GM18951 (cell line): ENCODE results near the gene MYO1B.

Experiments used
- POLR2A ChIP-seq: IDR thresholded peaks from 4 replicates; pipeline ENCODE4 v1.6.1; 2011; ENCODE audit warnings: mild to moderate bottlenecking; ENCODE audit not compliant: insufficient read length, insufficient read depth; ENCODE audit errors: extremely low read depth
- in situ Hi-C: fragments of 300-500 bp; cut with MboI; formaldehyde crosslinking; loops from one replicate; pipeline ENCODE4 v1.12.0; 2022; ENCODE audit warnings: low sequenced_read_pairs, mixed read lengths, inconsistent platforms; ENCODE audit not compliant: unreplicated experiment

Gene MYO1B

GRCh38 chr2:191215666-191216065 lies 29.5 kb upstream of the MYO1B start:
- in situ Hi-C loops, result no loop called here

DNA sequence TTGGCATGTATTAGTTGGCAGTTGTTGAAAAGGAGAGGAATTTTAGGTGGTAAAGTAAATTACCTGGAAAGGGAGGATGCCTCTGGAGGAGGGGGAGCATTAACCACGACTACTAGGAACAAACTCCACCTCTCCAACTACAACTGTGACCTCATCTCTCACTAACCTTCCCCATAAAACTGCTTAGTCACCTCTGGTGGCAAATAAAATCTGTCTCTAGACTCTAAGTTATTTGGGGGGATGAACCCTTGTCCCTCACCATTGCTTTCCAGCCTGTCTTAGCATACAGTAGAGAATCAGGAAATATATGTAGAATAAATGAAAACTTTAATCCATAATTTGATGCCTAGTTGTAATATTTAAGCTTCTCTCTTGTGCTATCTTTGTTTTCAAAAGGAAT lies 27.6 kb upstream of the MYO1B start:
- in situ Hi-C loops, result no loop called here
- TF ChIP-seq POLR2A, result no peak

More at GRCh38 chr2:191215666-191216065, 29.5 kb upstream of the MYO1B start:
- no peak for TF ChIP-seq POLR2A

DNA sequence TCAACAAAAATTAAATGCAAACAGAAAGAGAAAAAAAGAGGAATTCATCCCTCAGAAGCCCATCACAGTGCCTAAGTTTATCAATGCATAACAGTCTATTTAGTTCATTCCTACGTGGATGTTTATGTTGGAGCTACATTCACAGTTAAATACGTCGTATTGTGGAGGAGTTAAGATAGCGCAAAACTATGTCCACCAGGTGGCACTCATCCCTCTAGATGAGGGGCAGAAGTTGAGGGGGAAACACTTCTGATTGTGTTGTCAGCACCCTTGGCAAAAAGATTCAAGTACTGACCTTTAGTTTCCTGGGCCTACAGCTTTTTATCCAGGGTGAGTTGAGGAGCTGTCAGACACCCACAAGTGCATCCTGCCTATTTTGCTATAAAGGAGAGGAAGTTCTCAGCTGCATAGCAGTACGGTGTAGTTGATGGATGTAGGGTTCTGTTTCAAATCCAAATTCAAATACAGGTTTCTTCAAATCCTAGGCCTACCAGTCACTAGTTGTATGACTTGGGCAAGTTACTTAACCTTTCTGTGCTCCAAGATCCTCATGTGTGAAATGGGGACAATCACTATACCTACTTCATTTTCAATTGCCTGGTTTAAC lies 26.8 kb upstream of the MYO1B start:
- in situ Hi-C loops, result no loop called here
- no peak for TF ChIP-seq POLR2A

GRCh38 chr2:191220671-191221070 lies 24.5 kb upstream of the MYO1B start:
- in situ Hi-C loops, result no loop called here
- TF ChIP-seq POLR2A, result no peak

DNA sequence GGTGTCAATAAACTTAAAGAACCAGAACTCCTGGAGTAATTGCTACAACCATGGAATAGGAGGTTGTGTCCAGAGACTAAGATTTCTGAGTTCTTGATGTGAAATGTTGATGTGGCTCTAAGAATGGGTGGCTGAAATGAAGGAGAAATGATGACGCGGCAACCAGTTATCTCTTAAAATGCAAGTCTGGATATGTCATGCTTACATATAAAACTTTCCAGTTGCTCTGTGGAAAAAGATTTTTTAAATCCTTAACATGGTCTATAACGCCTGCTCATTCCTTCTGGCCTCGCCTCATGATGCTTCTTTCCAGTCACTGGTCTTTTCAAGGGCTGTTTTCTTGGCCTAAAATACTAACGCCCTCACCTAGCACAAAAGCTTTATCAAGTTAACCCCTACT lies 23.5 kb upstream of the MYO1B start:
- in situ Hi-C loops, result no loop called here
- TF ChIP-seq POLR2A, result no peak

GRCh38 chr2:191222507-191222906 lies 22.7 kb upstream of the MYO1B start:
- no peak for TF ChIP-seq POLR2A
- in situ Hi-C loops, result no loop called here

DNA sequence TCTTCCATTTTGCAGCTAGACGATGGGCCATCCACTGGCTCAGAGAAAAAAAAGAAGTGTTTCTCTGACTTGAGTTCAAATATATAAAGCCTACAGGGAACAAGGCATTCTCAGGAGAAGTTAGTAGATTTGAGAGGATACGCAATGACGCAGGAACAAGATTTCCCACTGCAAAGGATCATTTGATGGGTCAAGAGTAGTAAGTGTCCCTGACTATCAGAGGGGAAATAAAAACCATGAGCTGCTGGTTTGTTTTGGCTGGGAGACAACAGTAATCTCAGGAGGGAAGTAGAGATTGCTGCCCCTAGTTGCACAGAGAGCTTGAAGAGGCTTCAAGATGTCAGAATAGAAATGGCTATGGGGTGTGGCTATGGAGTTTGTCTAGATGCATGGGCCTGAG lies 22.3 kb upstream of the MYO1B start:
- no peak for TF ChIP-seq POLR2A
- in situ Hi-C loops, result no loop called here

GRCh38 chr2:191225126-191225525 lies 20.1 kb upstream of the MYO1B start:
- no peak for TF ChIP-seq POLR2A
- in situ Hi-C loops, result no loop called here

DNA sequence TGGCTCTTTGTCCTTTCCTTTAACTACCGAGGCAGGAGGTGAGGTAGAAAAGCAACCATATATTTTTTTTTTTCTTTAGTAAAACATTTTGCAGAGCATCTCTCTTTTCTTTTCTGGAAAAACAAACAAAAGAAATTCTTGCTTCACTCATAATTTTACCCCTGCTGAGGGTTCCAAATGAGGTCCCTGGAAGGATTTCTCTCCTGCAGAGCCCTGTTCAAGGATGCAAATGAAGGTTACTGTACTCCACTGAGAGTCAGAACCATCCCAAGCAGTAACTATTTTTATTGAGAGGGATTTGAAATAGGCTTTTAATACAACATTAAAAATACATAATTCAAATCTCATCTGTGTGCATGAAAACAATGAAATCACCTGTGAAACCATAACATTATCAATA lies 19.5 kb upstream of the MYO1B start:
- TF ChIP-seq POLR2A, result no peak
- in situ Hi-C loops, result no loop called here

GRCh38 chr2:191226196-191226595 lies 19.0 kb upstream of the MYO1B start:
- TF ChIP-seq POLR2A, result no peak
- in situ Hi-C loops, result no loop called here

DNA sequence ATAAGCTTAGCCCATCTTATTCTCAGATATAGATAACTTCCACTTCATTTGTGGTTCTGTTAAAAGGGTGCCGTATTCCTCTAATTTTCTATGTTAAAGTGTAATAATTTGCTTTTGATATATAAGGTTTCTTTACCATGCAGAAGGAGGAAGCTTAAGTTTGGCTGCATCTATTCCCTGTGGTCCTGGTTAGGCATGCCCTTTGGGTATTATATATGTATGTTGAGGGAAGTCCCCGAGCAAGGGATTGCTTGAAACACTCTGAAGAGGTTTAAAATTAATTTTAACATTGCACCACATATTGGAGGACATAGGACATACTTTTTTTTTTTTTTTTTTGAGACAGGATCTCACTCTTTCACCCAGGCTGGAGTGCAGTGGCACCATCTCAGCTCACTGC lies 16.9 kb upstream of the MYO1B start:
- in situ Hi-C loops, result no loop called here

DNA sequence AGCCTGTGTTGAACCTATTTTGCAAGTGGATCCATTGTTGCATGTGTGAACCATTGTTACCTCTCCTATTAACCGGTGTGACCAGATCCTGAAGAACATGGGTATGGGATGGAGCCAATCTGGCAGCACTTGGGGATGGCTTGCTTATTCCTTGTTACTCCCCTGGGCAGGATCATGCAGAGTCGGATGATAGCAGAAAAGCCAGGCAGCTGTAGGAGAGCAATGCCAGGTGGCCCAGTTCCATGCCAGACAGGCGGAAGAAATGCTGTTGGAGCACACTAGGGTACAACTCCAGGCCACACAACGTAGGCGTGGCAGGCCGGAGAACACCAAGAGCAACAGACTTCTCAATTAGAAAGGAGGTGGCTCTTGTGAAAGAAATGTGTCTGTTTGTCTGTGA lies 16.3 kb upstream of the MYO1B start:
- TF ChIP-seq POLR2A, result no peak
- in situ Hi-C loops, result no loop called here

More for the DNA sequence above, 16.9 kb upstream of the MYO1B start:
- no peak for TF ChIP-seq POLR2A

GRCh38 chr2:191230174-191230573 lies 15.0 kb upstream of the MYO1B start:
- in situ Hi-C loops, result no loop called here

GRCh38 chr2:191231995-191232394 lies 13.2 kb upstream of the MYO1B start:
- in situ Hi-C loops, result no loop called here
- TF ChIP-seq POLR2A, result no peak

More at GRCh38 chr2:191230174-191230573, 15.0 kb upstream of the MYO1B start:
- no peak for TF ChIP-seq POLR2A

DNA sequence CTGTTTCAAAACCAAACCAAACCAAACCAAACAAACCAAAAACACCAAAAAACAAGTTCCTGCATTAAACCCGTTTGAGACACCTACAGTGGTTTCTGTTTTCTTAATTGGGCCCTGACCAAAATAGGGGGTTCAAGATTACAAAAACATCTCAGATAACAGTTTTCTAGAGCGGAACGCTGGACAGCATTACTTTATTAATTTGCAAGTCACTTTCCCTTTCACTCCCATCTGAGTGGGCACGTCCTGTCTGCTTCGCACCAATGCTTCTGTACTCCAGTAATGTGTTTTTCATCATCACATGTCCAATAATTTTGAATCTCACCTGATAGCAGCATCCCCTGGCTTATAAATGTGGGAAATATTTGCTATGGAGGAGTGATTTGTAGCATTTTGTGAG lies 11.7 kb upstream of the MYO1B start:
- no peak for TF ChIP-seq POLR2A
- in situ Hi-C loops, result no loop called here
